GM19452 (cell line): Measurements from ENCODE around the gene MICAL2.

Experiments
- ATAC-seq: cut with Tn5 transposase; IDR thresholded peaks from one replicate; pipeline ENCODE4 v1.9.1; 2021; ENCODE audit not compliant: unreplicated experiment

The MICAL2 gene

DNA sequence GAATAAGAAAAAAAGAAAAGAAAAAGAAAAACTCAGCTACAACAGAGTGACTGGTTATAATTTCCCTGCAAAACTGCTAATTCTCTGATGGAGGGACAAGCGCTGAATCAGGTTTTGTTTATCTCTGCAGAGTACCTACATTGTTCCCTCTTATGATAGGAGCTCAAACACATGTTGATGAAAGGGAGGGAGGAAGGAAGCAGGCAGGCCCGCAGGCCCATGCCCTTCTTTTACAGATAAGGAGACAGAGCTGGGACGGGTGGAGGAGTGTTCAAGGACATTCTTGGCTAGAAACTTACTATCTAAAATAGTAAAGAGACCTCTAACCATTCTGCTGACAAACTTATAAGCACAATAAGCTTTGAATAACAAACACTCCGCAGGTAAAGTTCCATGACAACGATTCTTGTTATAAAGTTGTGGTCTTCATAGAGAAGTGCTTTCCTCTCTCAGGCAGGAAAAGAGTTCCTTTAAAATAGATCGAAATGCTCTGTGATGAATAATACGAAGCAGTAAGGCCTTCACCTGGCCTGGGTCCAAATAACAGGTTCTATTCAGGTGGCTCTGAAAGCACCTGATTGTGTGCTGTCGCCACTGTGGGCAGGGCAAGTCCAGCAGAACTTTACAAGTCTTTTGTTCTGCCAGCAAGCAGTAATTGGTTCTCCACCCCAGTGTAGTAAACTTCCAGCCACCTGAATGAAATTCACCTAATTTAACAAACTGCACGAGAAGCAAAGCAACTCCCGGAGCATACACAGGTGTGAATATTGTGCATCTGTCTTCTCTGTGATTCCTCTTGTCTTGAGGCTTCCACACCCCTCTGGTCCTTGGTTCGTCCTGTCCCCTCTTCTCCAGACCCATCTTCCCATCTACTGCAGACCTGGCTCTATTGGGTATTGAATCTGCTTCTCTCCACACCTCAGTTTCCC lies 15.3 kb upstream of the MICAL2 start:
- no peak for ATAC-seq

DNA sequence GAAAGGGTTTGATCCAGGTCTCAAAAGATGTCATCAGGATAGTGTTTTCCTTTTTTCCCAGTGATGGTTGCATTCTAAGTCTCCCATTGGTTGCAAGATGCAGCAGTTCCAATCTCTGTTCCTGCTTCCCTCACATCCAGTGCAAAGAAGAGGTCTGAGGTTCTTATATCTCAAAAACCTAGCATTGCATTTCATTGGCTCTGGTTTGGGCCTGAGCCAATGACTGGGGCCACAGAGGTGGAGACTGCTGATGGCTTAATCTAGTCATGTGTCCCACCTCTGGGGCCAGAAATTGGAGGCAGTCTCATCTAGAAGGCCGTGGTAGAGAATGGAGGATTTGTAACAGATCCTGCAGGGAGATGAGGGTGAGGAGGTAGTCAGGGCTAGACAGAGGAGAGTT lies 13.2 kb upstream of the MICAL2 start:
- no peak for ATAC-seq

DNA sequence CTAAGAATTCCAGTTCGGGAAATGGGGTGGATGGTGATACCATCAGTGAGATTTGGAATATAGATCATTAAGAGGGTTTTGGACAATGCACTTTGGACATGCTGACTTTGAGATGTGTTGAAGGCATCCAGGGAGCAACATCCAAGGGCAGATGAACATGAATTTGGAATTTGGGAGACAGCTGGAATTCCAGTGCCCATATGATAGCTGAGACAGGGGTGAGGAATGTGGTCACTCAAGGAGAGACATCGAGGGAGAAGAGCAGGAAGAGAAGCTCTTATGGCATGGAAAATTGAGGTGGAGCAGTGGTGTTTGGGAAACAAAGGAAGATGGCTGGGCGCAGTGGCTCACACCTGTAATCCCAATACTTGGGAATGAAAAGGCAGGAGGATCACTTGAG lies 11.8 kb upstream of the MICAL2 start:
- ATAC-seq, result no peak

DNA sequence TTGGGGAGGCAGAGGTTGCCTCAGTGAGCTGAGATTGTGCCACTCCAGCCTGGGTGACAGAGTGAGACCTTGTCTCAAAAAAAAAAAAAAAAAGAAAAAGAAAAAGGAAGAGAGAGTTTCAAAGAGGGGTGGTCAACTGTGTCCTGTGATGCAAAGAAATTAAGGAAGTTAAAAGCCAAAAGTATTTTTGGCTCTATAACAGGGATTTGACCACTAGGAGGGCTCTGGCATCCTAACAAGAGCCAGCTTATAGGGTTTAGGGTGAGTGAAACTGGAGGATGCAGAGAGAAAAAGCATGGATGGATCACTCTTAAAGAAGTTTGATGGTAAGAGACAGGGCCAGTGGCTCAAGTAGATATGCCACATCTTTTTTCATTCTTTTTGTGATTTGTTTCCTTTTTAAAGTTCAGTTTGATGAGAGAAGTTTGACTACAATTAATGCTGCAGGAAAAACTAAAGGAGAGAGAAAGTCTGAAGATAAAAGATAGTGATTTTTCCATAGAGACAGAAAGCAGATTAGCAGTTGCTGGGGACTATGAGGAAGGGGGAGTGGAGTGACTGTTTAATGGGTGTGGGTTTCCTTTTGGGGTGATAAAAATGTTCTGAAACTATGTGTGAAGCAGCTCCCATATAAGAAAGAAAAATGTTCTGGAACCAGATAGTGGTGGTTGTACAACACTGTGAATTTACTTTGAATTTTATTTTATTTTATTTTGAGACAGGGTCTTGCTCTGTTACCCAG lies 11.1 kb upstream of the MICAL2 start:
- no peak for ATAC-seq

DNA sequence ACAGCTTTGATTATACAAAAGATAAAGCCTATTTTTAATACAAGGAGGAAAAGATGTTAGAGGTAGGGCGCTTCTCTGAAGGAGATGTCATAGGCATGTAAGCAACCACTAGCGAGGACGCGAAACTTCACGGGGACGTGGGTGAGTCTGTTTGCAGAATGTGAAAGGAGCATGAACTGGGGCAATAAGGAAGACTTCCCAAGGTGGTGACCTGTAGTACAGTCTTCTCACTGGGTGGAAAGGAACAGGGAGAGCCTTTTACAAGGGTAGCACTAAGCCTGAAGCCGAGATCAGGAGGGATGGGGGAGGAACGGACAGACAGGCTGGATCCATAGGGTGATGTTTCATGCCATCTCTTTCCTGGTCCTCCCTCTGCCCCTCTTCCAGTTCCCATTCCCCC lies 10.0 kb upstream of the MICAL2 start:
- no peak for ATAC-seq

DNA sequence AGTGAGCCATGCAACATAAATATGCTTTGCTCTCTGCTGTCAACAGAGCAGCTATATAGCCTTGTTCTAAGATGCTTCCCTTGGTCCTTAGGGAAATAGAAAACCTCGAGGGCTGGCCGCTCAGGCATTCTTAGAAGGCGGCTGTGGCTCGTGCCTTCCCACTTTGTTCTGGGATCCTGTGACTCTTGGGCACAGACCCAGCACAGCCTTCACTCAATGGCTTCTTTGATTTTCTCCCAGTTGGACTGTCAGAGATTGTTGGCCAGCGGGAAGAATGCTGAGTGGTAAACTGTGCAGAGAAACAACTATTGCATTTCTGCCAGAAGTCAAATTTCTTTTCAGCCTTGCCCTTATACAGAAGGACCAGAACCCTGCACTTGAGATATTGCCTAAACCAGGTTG lies 9.5 kb upstream of the MICAL2 start:
- no peak for ATAC-seq

DNA sequence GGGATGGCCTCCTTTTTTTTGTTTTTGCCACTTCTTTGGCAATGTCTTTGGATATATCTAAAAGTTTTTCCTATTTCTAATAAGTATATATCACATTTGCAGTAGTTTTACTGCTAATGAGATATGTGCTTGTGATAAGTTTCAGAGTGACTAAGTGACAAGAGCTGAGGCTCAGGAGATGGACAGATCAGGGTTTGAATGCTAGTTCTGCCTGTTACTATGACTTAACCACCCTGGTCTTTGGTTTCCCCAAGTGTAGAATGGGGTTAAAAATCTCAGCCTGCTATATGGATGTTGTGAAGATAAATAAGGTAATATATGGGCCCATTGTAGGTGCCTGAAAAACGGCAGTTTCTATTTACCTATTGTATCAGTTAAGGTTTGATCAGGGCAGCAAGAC lies 9.1 kb upstream of the MICAL2 start:
- no peak for ATAC-seq

DNA sequence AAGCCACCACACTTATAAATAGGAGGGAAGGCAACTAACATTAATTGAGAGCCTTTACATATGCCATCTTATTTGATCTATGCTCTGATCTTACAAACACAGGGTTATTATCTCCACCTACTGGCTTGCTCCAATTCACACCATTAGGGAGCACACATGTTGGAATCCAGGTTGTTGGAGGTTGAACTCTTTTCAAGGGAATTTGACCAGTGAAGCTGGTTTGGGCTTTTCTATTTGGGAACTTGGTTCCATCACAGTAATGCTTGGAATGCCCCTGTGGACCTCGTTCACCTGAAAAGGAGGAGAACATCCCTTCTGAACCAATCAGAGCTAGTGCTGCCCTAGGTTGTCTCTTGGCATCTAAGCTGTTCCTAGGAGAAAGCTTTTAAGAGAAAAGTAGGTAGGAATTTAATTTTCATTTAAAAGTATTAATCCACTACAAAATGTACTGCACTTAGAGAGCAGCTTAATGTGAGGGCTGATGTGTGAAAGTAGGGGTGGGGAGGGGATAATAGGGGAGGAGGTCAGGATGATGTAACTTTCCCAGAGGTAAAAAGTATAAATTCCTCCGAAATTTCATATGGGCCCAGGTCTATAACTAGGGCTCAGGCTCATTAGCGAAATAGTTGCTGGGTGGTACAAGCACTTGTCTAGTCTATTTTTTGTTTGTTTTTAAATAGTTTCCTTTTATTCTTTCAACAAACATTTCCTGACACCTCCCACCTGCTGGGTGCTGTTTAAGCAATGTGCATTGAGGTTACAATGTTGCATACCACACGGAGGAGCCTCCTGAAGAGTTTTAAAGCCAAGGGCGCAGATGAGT lies 7.6 kb upstream of the MICAL2 start:
- no peak for ATAC-seq

DNA sequence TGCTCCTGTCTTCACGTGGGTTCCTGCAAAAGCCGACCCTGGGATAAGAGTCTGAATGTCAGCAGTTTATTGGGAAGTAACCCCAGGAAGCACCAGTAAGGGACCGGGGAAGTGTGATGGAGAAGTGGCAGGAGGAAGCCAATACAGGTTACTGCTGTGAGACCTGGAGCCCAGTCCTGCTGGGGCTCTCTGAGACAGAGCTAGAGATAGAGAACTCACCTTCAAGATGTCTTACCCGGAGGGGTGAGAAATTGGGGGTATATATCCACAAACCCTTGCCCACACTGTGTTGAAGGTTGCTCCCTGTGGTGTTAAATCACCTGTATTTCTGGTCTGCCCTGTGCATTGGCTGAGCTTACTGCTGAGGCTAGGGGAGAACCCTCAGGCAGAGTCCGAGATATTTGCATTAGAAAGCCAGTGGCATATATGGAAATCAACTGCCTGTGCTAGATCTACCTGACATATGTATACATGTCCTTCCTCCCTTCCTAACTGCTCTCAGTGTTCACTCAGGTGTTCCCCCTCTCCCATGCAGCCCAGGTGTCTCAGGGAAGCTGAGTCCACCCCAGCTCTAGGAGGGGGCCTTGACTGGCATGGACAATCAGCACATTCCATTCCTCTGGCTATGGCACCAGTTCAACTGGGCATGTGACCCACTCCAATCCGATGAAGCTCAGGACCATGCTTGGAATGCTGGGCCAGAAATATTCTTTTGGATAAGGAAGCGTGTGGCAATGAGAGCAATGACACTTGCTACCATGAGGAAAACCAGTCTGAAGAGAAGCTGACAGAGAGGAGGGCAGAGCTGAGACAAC lies 6.8 kb upstream of the MICAL2 start:
- ATAC-seq, result no peak

DNA sequence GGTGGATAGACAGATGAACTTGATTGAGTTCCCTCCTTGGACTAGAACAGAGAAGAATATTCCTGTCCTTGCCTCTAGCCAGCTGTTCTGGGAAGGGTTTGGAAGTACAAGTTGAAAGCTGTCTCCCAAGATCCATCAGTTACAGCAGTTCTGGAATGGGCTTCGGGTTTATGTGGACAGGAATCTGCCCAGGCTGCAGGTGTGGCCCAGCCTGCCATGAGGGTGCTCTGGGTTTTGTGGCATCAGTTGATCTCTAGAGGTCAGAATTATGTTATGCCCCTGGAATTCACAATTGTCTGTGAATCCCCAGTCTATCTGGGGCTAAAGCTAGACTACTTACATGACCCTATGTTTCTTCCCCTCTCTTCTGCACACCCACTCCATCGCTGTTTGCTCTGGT lies 4.9 kb upstream of the MICAL2 start:
- no peak for ATAC-seq

DNA sequence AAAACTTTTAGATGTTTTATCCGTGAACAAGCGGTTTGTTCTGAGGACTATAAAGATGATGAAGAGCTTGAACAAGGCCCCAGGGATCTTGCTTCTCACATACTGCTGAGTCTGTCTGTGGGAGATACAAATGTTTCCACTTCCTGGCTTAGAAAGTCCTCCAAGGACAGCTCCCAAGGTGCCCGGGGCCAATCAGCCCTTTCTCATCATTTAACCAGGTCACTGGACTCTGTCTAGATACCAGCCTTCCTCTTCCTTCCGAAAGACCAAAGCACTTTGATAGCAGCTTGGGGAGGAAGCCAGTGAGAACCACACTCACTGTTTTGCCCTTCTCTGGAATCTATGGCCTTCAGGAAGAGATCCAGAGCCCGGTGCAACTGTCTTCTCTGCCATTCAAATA lies 4.3 kb upstream of the MICAL2 start:
- ATAC-seq, result no peak

DNA sequence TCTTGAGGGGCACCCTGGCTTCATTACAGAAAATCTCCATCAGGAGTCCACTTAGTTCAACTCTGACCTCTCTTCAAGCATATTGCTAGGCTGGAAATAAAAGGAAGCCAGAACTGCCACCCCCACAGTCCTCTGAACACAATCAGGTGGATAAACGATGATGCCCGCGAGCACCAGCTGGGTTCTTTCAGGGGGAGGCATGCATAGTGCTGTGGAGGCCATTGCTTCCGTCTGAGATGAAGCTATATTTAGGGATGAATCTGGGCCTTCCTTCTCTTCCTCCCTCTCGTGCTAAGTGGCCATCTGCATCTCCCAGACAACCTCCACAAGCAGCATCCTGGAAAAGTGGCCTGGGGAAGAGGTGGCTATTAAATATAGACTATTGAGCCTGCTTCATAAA lies 3.9 kb upstream of the MICAL2 start:
- ATAC-seq, result no peak

DNA sequence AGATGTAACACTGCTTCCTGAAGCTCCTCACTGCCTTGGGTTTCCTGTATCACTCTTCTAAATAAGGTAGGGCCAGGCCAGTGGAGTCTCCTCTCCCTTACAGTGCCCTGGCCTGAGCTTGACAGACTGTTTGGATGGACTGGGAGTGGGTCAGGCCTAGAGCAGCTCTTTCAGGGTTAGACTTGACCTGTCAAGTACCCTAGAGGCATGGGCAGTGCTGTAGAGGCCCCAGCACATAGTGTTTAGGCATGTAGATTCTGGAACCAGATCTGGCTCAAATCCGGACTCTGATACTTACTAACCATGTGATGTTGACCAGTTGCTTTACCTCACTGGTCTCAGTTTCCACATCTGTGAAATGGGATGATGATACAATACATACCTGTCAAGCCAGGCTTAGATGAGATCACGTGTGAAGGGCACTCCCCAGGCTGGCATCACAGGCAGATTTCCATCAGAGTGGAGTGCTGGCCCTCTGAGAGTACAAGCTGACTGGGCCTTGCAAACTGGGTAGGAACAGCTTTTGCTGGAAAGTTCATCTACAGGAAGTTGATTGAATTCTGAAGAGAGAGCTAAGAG lies 1.4 kb upstream of the MICAL2 start:
- no peak for ATAC-seq

DNA sequence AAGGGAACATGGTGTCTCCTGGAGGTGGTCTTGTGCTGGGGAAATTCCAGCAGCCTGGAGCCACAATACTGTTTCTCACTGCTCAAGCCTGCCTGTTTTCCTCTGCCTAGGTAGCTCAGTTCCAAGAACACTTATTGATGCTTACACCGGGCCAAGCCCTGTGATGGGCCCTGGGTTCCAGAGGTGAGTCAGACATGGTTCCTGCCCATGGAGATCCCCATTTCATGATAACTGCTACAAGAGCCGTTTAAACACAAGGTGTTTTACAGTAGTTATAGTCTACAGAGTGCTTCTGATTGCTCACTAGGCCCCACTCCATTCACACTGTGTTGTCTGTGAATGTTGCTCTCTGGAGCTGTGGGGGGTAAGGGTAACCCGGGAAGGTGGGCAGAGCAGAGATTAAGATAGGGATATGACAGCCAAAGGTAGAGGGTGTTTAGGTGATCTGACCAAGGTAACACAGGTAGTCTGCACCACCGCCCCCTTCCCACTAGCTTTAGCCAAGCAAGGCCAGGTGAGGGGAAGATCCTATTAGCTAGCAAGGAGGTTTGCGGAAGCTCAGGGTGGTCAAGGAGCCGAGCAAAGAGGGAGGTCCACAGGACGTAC lies 696 bp upstream of the MICAL2 start:
- ATAC-seq, result no peak

DNA sequence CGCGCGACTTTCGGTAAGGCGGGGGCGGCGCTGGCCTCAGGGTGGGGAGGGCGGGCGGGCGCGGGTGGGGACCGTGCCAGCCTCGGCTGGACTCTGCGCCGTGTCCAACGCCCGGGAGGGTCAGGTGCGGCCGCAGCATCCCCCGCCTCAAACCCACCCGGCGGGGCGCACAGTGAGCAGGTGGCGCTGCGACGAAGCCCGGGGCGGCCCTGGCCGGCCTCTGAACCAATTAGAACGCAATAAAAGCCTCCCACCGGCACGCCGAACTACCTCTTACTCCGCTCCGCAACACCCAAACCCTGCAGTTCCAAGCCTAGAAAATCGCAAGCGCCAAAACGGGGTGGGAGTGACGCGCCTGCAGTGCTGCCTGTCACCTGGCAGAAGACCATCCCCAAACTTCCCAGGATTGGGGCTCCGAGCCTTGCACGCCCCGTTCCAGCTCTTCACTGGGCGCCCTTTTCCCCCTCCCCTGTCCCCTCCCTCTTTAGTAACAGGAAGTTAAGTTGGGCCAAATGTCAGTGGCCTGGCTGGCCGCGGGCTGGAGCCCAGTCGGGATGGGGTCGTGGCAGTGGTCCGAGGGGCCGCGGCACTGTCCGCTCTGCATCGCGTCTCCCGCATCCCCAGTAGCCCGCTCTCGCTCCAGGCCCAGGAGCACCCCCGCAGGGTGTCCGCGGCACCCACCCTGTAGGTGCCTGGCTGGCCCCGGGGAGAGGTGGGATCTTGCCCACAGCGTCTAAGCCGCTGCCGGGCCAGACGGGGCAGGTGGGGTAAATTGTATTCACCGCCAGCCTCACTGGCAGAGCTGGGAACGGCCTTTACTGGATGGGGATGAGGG lies 541 bp downstream of the MICAL2 start:
- ATAC-seq, result peak; percentile 40

DNA sequence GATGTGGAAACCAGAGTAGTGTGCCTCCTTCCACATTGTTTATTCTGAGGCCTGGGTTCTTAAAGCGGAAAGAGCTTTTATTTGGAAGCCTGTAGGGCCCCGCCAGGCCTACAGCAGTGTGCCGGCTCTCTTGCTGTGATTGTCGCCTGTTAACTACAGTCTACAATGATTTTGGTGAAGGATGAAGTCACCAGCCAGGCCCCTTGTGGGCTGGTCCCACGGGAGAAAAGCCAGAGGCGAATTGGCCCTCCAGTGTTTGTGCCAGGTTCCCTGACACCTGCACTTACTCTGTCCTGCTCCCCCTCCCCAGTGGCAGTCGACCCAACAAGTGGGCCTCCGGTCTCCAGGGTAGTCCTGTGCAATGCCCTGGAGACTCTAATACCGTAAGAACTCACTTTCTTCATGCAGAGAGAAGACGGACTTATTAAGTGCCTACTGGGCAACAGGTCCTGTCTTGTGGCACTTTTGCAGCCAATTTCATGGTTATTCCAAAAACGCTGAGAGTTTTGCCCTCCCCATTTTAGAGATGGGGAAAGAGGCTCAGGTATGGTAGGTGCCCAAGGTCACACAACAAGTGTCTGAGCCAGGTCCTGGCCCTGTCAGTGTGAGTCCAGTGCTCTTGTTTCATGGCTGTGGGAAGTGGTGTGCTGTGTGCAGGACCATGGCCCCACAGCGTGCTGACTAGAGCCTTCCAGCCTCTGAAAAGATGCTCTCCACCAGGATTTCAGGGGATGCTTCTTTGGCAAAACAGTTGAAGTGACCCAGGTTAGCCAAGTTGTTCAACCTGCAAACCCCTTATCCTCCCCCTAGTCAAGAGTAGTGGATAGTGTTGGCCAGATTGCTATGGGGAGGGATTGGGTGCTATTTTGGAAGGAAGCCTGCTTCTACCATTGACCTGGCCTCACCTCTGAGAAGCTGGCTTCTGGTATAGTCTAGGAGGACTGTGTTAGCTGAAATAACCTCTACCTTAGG lies 1.4 kb downstream of the MICAL2 start:
- ATAC-seq, result no peak

DNA sequence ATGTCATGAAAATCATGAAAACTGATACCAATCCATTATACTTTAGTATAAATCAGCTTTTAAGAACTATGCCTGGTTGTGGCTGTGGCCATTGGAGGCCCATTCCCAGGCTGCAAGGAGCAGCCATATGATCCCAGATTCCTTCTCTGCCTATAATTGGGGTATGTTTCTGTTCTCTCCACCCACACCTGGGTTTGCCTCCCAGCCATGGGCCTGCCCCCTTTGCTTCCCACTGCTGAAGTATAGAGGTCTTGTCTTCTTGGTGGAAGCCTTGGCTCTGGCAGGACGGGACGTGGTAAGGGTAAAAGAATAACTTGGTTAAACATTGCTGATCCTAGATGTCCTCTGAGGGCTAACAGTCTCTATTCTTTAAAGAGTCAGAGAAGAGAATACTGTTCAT lies 2.4 kb downstream of the MICAL2 start:
- no peak for ATAC-seq

DNA sequence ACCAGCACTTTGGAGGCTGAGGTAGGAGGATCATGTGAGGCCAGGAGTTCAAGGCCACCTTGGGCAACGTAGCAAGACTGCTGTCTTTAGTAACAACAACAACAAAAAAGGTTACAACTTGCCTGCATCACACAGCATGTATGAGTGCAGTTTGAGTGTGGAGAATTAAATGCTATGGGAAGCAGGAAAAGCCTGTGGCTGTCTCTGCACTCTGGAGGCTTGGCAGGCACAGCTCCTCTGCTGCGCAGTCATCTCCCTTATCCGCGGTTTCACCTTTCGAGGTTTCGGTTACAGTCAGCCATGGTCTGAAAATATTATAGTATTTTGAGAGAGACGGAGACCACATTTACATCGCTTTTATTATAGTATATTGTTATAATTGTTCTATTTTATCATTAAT lies 2.9 kb downstream of the MICAL2 start:
- no peak for ATAC-seq
